Activated CD4-positive, alpha-beta T cell treated with anti-CD3 and anti-CD28 coated beads, Interleukin-10, Interleukin-2, amounts not matched to agents 100 ng/mL and 50 ng/mL, durations not matched to agents 16 hours and 8 hours (primary cell): ENCODE measurements around the gene TCERG1L.
"Not testable (repeated sequence)": the region's sequence is repeated elsewhere in the genome, so short reads cannot be mapped to it uniquely, and the experiment has no call there.

Experiments
- DNase-seq: peaks from one replicate; pipeline ENCODE4 v3.0.0-alpha.2; 2020

The TCERG1L gene

GRCh38 chr10:131116991-131117375 is 194.5 kb downstream of the TCERG1L start:
- no peak for DNase-seq

GRCh38 chr10:131116216-131116990 is 195.1 kb downstream of the TCERG1L start:
- no peak for DNase-seq

DNA sequence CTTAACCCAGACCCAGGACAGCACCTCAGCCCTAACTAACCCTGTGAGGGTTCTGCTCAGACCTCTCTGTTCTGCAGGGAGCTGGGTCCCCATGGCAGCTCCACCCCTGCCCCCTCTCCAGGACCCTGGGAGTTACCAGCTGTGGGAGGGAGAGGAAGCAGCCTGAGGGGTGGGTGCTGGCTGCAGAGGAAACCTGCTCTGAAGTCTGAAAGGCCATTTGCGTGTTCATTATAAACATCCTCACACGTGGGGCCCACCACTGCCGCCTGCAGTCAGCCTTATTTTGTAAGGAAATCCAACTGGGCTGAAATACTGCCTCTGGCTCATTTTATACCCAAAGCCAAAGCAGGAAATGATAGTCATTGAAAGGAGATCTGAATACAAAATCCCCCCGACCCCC is 195.7 kb downstream of the TCERG1L start:
- DNase-seq = no peak

DNA sequence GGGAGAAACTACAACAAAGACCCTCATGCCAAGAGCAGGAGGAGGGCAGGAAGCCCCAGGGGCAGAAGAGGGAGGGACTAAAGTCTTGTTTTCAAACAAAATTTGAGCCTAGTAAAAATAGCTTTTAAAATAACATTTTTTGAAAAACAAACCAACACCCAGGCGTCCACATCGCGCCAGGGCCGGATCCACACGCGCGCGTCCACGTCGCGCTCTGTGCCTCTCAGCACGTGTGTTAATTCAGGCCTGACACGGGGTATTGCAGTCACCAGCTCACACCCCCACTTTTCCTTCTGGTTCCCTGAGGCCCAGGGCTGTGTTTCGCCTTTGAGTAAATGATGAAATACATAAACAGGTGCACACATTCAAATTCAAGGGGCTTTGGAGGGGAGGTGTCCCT is 196.2 kb downstream of the TCERG1L start:
- no peak for DNase-seq

DNA sequence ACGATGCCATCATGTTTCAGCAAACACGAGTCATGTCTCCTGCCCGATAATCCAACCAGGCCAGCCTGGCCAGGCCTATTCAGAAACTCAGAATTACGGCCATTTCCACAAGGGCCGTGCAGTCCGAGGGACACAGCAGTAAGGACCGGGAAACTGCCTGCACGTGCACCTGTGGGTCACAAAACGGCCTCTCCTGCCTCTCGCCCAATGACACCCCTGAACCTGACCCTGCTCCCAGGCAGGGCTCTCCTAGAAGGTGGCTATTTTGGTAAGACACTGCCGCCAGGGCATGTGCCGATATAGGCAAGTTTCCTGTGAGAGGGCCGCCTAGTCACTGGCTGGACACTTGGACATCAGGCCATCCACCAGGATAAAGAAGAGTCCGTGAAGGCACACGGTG is 196.7 kb downstream of the TCERG1L start:
- no peak for DNase-seq

GRCh38 chr10:131113709-131114291 is 197.7 kb downstream of the TCERG1L start:
- DNase-seq = no peak

GRCh38 chr10:131113165-131113564 is 198.4 kb downstream of the TCERG1L start:
- no peak for DNase-seq

DNA sequence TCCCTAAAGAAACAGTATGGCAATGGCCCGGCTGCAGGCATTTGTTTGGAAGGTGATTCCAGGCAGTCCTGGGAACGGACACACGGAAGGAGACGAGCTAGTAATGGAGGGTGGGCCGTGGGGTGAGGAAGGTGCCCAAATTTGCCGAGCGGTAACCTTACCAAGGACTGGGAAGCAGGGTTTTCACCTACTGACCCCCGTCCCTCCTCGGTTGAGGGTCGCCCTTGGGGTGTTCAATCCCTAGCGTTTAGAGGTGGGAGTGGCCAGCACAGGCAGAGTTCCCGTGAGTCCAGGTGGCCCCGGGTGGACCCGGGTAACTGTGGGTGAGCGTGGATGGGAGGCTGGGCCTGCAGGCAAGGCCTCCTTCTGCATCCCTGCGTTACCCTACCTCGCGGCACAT is 198.8 kb downstream of the TCERG1L start:
- no peak for DNase-seq

DNA sequence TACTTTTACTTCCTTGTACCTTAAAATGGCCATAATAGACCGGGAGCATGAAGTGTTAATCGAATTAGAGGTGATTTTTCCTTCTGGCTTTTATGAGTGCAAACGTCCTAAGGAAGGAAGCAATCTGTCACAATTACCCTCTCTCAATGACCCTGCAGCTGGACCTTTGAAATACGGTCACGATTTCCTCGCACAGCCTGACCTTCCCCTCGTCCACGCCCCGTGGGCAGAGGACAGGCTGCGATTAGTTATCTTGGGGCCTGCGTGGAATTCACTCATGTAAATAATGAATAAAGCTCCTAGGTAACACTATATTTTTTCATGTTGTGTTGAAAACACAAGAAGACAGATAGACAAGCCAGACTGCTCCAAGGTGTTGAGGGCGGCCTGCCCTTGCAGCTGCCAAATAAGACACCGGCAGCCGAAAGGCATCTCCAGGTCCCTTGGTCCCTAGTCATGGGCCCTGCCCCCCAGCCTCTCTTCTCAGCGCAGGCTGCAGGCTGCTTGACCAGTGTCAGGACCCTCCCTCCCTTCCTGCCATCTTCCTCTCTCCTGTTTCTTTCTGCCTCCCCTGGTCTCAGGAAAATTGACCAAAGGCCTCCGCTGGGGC is 199.9 kb downstream of the TCERG1L start:
- no peak for DNase-seq

- no peak for DNase-seq
Measured at GRCh38 chr10:131111007-131111406, 200.5 kb downstream of the TCERG1L start.

DNA sequence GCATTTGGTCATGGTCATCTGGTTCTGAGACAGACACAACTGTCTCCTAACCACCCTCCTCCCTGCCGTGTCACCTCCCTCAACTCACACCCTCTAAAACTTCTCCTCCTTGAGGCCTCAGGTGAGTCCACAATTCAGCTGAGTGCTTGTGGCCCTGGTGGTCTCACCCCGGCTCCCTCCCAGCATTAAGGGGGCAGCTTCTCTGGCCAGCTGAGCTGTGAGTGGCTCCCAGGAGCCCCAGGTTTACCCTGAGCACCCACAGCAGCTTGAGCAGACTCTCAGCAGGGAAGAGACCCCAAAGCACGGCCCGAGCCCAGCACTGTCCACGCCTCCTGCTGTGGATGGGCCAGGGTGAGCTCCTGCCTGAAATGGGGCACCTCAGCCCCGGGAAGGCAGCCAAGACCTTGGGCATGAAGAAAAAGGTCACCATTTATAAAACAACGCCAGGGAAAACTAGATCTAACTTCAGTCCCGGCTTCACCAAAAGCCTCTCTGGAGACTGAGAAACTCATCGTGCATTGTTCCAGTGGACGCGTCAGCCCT is 201.2 kb downstream of the TCERG1L start:
- DNase-seq = no peak

- DNase-seq = no peak
Measured at GRCh38 chr10:131109726-131110125, 201.8 kb downstream of the TCERG1L start.

- DNase-seq = no peak
Measured at GRCh38 chr10:131109291-131109690, 202.2 kb downstream of the TCERG1L start.

GRCh38 chr10:131107970-131108369 is 203.6 kb downstream of the TCERG1L start:
- DNase-seq = no peak

DNA sequence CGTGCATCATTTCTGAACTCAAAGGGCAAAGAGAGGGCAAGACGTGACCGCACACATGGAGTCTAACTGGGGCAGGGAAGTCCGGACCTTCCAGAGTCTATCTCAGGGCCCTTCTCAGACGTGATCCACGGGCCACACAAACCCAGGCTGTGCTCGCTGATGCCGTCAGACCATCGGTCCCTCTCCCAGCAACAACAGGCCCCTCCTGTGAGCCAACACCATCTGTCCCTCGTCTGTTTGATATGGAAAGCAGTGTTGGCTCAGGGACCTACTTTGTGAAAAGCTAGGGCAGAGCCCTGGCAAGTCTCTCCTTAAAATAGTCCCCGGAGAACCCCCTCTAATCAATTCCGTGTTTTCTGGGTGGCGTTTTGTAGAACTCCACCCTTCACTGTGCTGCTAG is 208.8 kb downstream of the TCERG1L start:
- DNase-seq = no peak

GRCh38 chr10:131102147-131102546 is 209.4 kb downstream of the TCERG1L start:
- no peak for DNase-seq

GRCh38 chr10:131100418-131101410 is 210.8 kb downstream of the TCERG1L start:
- not testable (repeated sequence) for DNase-seq

DNA sequence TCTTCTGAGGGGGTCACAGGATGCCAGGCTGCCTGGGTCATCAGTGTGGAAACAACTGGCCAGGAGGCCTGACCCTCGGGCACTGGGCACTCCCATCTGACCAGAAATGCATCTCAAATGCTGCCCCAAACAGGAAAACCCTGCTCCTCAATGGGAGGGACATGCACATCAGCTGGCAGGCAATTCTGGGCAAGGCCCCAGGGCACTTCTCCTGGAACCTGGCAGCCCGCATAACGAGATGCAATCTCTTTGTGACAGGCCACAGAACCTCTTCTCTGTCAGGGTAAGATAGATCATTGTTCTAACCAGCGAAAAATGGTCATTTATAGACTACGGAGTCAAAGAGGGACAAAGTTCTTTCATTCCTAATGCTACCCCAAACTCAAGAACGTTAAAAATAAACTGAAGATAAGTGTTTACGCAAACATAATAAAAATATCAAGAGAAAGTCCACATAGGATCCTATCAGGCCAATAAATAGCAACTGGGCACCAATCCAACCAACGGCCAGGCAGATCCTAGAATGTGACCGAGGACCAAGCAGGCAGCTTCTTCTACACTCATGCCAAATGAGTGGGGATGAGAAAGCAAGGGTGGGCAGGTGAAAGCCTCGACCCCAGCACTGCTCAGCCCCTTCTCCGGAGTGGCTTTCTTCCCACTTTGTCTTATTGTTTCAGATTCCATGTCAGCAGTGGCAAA is 212.3 kb downstream of the TCERG1L start:
- DNase-seq = no peak

GRCh38 chr10:131098416-131098952 is 213.0 kb downstream of the TCERG1L start:
- DNase-seq = no peak

DNA sequence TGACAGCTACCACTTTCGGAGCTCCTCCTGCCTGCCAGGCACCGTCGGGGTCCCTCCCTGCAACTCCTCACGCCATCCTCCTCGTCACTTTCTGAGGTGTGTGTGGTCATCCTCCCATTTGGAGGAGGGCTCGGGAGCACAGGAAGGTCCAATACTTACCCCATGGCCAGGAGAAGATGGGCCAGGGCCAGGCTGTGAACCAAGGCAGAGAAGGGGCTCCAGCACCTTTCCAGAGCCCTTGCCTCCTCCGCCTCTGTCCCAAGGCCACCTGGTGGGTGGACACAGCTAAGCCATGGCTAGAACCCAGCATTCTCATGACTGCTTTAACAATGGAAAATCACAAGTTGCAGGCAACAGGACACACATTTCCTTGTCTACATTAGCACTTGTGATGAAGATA is 215.5 kb downstream of the TCERG1L start:
- no peak for DNase-seq

GRCh38 chr10:131095313-131095580 is 216.3 kb downstream of the TCERG1L start:
- DNase-seq = no peak
